Transverse colon (tissue), 4 donors: ENCODE data around the gene RAPGEF2. TPM values are rescaled to one million over a fixed set of nuclear protein-coding genes. Genes with fewer than 3 reads are reported as not detected.
"Not testable (repeated sequence)": the region's sequence is repeated elsewhere in the genome, so short reads cannot be mapped to it uniquely, and the experiment has no call there.

Experiments
- DNase-seq: peaks from one replicate; pipeline ENCODE4 v3.0.0-alpha.2; 2019
- H3K27ac ChIP-seq, 4 donors: fragments of 200-600 bp; sonication (generic); 2 replicates each; pipeline ENCODE4 v1.5.1; 2016 to 2018; ENCODE audit warnings: inconsistent platforms in 4 of 4
- H3K27me3 ChIP-seq: fragments of 200-600 bp; sonication (generic); 2 replicates; pipeline ENCODE4 v1.5.1; 2017; ENCODE audit warnings: inconsistent platforms
- H3K36me3 ChIP-seq, 4 donors: fragments of 200-600 bp; sonication (generic); 2 replicates each; pipeline ENCODE4 v1.5.1; 2017 to 2019; ENCODE audit warnings: inconsistent platforms in 4 of 4
- H3K4me1 ChIP-seq, 4 donors: fragments of 200-600 bp; sonication (generic); 2 replicates each; pipeline ENCODE4 v1.5.1; 2017 to 2020; ENCODE audit warnings: inconsistent platforms in 4 of 4
- H3K4me3 ChIP-seq, 4 donors: fragments of 200-600 bp; sonication (generic); 1 replicate in 1 of 4; 2 replicates in 3 of 4; pipeline versions ENCODE4 v1.5.1 to v1.6.1; 2017 to 2019; ENCODE audit warnings: inconsistent platforms in 4 of 4
- H3K9me3 ChIP-seq, 2 donors: fragments of 200-600 bp; sonication (generic); 2 replicates each; pipeline ENCODE4 v1.5.1; 2017 to 2019; ENCODE audit warnings: inconsistent platforms in 2 of 2
- EP300 ChIP-seq: sonication (generic); formaldehyde crosslinking; IDR thresholded peaks from one replicate; pipeline ENCODE4 v1.6.1; 2017; ENCODE audit warnings: antibody characterized with exemption, low read depth
- POLR2A ChIP-seq: fragments of 450-650 bp; IDR thresholded peaks from one replicate; pipeline ENCODE4 v1.6.1; 2016; ENCODE audit warnings: antibody characterized with exemption, mild to moderate bottlenecking, moderate library complexity
- POLR2AphosphoS5 ChIP-seq, 3 donors: sonication (generic); formaldehyde crosslinking; IDR thresholded peaks; one replicate each; pipeline ENCODE4 v1.6.1; 2016; ENCODE audit warnings: antibody characterized with exemption in 3 of 3
- WGBS, 2 donors: methylation state at CpG; one replicate each; pipeline ENCODE4 v1.1.5; 2018; ENCODE audit warnings: low coverage in 1 of 2; 5-methylcytosine and 5-hydroxymethylcytosine counted together
- in situ Hi-C, 4 donors: fragments of 200-750 bp; cut with MboI; loops; one replicate each; pipeline versions ENCODE4 v1.15.0 to v1.15.1; 2017; ENCODE audit warnings: low sequenced_read_pairs in 3 of 4, low pct_ligation_motif_present in 1 of 4, low pct_unique_long_range_greater_than_20kb in 1 of 4
- intact Hi-C: fragments of 100-400 bp; cut with DNase I; formaldehyde crosslinking; loops from one replicate; pipeline ENCODE4 v1.15.1; 2023; ENCODE audit warnings: low total_unique reads
- total RNA-seq, 4 donors: library from RNA; depleted of rRNA; stranded (reverse); fragments of >200 nt; gene quantifications; one replicate each; pipeline ENCODE4 v1.1.0, GENCODE V29; 2016
- TF ChIP-seq, protein P1 (sequence below), 5 experiments: fragments of 200-600 bp in 3 of 5; fragments of 450-650 bp in 2 of 5; sonication (generic) in 3 of 5; IDR thresholded peaks; 1 replicate in 2 of 5; 2 replicates in 3 of 5; pipeline ENCODE4 v1.5.1; 2016 to 2017; ENCODE audit warnings: antibody characterized with exemption in 5 of 5, inconsistent platforms in 3 of 5, mild to moderate bottlenecking in 2 of 5, moderate library complexity in 1 of 5

The RAPGEF2 gene
- total RNA-seq, 4 donors from 2014 or later = 23.3 to 64.8 (median 49.6) TPM

GRCh38 chr4:159248384-159249178 lies 145.7 kb downstream of the RAPGEF2 start:
- Histone ChIP-seq H3K9me3 (no peaks in the 10 kb centered on the region), H3K36me3 (peaks cover 0 to 8% (median 0%) of the 10 kb centered on the region in 4 donors), H3K27me3 (no peaks in the 10 kb centered on the region), H3K4me1 (peaks cover 0 to 8% (median 6%) of the 10 kb centered on the region in 4 donors), H3K4me3 (no peak overlapping the region), H3K27ac (peak overlapping the region in 3 of 4 donors; percentile 21 to 44 (median 32))
- TF ChIP-seq POLR2AphosphoS5 (IDR thresholded peaks at IDR 0.05) = no peak
- no peak for TF ChIP-seq EP300
- TF ChIP-seq POLR2A = no peak
- TF ChIP-seq, protein P1, sequence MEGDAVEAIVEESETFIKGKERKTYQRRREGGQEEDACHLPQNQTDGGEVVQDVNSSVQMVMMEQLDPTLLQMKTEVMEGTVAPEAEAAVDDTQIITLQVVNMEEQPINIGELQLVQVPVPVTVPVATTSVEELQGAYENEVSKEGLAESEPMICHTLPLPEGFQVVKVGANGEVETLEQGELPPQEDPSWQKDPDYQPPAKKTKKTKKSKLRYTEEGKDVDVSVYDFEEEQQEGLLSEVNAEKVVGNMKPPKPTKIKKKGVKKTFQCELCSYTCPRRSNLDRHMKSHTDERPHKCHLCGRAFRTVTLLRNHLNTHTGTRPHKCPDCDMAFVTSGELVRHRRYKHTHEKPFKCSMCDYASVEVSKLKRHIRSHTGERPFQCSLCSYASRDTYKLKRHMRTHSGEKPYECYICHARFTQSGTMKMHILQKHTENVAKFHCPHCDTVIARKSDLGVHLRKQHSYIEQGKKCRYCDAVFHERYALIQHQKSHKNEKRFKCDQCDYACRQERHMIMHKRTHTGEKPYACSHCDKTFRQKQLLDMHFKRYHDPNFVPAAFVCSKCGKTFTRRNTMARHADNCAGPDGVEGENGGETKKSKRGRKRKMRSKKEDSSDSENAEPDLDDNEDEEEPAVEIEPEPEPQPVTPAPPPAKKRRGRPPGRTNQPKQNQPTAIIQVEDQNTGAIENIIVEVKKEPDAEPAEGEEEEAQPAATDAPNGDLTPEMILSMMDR (IDR thresholded peaks at IDR 0.05) = no peak
- 68 to 79% methylated on average over 7 of the region's 7 CpGs for WGBS, 2 donors
- intact Hi-C loops = no loop called here
- in situ Hi-C loops = no loop called here
- DNase-seq = no peak

- intact Hi-C loops = no loop called here
- no peak overlapping the region for H3K27ac ChIP-seq
- WGBS, 2 donors = 98 to 100% methylated on average over 2 to 26 of the region's 35 CpGs
Observed at GRCh38 chr4:159250751-159251325, 148.0 kb downstream of the RAPGEF2 start.

DNA sequence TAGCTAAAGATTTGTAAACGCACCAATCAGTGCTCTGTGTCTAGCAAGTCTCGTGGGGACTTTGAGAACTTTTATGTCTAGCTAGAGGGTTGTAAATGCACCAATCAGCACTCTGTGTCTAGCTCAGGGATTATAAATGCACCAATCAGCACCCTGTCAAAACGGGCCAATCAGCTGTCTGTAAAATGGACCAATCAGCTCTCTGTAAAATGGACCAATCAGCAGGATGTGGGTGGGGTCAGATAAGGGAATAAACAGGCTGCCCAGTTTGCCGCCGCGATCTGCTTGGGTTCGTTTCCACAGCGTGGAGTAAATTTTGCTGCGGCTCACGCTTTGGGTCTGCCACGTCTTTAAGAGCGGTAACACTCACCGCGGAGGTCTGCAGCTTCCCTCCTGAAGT lies 148.7 kb downstream of the RAPGEF2 start:
- H3K4me3 ChIP-seq, H3K4me1 ChIP-seq, H3K27ac ChIP-seq, H3K36me3 ChIP-seq, in situ Hi-C loops, H3K27me3 ChIP-seq, DNase-seq, intact Hi-C loops, H3K9me3 ChIP-seq: not testable (repeated sequence)
- WGBS, 2 donors = 96% methylated on average over 14 of the region's 14 CpGs; no CpG with 5 or more reads in 1 of the 2 donors

More at GRCh38 chr4:159250751-159251325, 148.0 kb downstream of the RAPGEF2 start:
- TF ChIP-seq, protein P1 (IDR thresholded peaks at IDR 0.05) = no peak
- no peak for TF ChIP-seq EP300
- TF ChIP-seq POLR2AphosphoS5 (IDR thresholded peaks at IDR 0.05) = no peak
- no peak for TF ChIP-seq POLR2A
- Histone ChIP-seq H3K9me3 (no peaks in the 10 kb centered on the region), H3K4me1 (peaks cover 0 to 8% (median 6%) of the 10 kb centered on the region in 4 donors), H3K4me3 (no peak overlapping the region), H3K27me3 (no peaks in the 10 kb centered on the region), H3K36me3 (no peaks in the 10 kb centered on the region)
- in situ Hi-C loops = no loop called here
- no peak for DNase-seq

DNA sequence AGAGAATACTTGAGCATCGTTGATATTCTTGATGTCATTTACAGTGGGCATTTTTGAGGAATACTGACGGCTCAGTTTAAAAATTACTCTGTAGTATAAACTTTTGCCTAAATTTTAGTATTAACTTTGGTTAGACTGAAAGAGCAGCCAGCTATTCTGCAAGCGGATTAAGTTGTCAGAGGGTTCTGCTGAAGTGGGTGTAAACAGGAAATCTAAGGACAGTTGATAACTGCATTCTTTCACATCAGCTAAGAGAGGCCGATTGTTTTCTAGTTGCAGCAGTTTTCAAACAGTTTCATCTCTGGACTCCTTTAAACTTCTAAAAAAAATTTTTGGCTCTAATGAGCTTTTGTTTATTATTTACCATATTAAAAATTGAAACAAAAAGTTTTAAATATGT lies 149.6 kb downstream of the RAPGEF2 start:
- TF ChIP-seq POLR2A = no peak
- TF ChIP-seq, protein P1 (IDR thresholded peaks at IDR 0.05) = no peak
- TF ChIP-seq EP300 = no peak
- no peak for TF ChIP-seq POLR2AphosphoS5 (IDR thresholded peaks at IDR 0.05)
- WGBS, 2 donors = 64 to 76% methylated on average over 4 of the region's 4 CpGs
- H3K36me3 ChIP-seq = no peaks in the 10 kb centered on the region
- H3K9me3 ChIP-seq = no peaks in the 10 kb centered on the region
- in situ Hi-C loops = no loop called here
- H3K27ac ChIP-seq = no peak overlapping the region
- DNase-seq = no peak
- H3K4me1 ChIP-seq = peaks cover 0 to 8% (median 6%) of the 10 kb centered on the region in 4 donors
- intact Hi-C loops = no loop called here
- H3K4me3 ChIP-seq = no peak overlapping the region
- H3K27me3 ChIP-seq = no peaks in the 10 kb centered on the region
